ENCODE data around the gene ATG9A. TPM values are rescaled to one million over a fixed set of nuclear protein-coding genes. Genes with fewer than 3 reads are reported as not detected.

Gene ATG9A
- total RNA-seq, 1 donor = 38.4 TPM

- DNase-seq (ENCODE audit: low read depth) = no peak
- TF ChIP-seq, protein P1, sequence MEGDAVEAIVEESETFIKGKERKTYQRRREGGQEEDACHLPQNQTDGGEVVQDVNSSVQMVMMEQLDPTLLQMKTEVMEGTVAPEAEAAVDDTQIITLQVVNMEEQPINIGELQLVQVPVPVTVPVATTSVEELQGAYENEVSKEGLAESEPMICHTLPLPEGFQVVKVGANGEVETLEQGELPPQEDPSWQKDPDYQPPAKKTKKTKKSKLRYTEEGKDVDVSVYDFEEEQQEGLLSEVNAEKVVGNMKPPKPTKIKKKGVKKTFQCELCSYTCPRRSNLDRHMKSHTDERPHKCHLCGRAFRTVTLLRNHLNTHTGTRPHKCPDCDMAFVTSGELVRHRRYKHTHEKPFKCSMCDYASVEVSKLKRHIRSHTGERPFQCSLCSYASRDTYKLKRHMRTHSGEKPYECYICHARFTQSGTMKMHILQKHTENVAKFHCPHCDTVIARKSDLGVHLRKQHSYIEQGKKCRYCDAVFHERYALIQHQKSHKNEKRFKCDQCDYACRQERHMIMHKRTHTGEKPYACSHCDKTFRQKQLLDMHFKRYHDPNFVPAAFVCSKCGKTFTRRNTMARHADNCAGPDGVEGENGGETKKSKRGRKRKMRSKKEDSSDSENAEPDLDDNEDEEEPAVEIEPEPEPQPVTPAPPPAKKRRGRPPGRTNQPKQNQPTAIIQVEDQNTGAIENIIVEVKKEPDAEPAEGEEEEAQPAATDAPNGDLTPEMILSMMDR (IDR thresholded peaks at IDR 0.05; ENCODE audit: insufficient read depth, low read depth, low read length) = no peak
- peak overlapping the region; percentile 57 for H3K4me3 ChIP-seq (ENCODE audit: low read depth, low read length)
Observed at GRCh38 chr2:219252570-219252899, 23.1 kb upstream of the ATG9A start.

GRCh38 chr2:219252084-219252483 lies 22.6 kb upstream of the ATG9A start:
- no peak overlapping the region for H3K4me3 ChIP-seq (ENCODE audit: low read depth, low read length)
- no peak for DNase-seq (ENCODE audit: low read depth)

GRCh38 chr2:219251656-219252055 lies 22.2 kb upstream of the ATG9A start:
- TF ChIP-seq, protein P1 (IDR thresholded peaks at IDR 0.05; ENCODE audit: insufficient read depth, low read depth, low read length) = no peak
- no peak for DNase-seq (ENCODE audit: low read depth)

More at GRCh38 chr2:219252084-219252483, 22.6 kb upstream of the ATG9A start:
- TF ChIP-seq, protein P1 (IDR thresholded peaks at IDR 0.05; ENCODE audit: insufficient read depth, low read depth, low read length) = no peak

DNA sequence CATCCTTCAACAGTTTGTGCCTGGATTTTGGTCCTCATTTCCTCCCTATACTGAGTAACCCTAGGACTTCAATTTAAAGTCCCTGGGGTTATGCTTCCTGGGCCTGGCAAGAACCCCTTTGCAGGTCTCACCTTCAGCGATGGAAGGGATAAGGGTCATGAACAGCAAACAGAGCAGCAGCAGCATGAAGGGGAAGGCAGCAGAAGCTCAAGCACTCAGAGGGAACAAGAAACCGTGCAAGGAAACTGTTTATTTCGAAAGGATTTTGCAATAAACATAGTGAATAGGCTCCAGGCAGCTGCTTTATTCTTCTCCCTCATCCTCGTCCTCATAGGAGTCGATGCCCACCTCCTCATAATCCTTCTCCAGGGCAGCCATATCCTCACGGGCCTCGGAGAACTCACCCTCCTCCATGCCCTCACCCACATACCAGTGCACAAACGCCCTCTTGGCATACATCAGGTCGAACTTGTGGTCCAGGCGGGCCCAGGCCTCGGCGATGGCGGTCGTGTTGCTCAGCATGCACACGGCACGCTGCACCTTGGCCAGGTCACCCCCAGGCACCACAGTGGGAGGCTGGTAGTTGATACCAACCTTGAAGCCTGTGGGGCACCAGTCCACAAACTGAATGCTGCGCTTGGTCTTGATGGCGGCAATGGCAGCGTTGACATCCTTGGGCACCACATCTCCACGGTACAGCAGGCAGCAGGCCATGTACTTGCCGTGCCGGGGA lies 20.8 kb upstream of the ATG9A start:
- H3K4me3 ChIP-seq (ENCODE audit: low read depth, low read length) = no peak overlapping the region
- no peak for DNase-seq (ENCODE audit: low read depth)
- TF ChIP-seq, protein P1 (IDR thresholded peaks at IDR 0.05; ENCODE audit: insufficient read depth, low read depth, low read length) = no peak

More at GRCh38 chr2:219251656-219252055, 22.2 kb upstream of the ATG9A start:
- no peak overlapping the region for H3K4me3 ChIP-seq (ENCODE audit: low read depth, low read length)

DNA sequence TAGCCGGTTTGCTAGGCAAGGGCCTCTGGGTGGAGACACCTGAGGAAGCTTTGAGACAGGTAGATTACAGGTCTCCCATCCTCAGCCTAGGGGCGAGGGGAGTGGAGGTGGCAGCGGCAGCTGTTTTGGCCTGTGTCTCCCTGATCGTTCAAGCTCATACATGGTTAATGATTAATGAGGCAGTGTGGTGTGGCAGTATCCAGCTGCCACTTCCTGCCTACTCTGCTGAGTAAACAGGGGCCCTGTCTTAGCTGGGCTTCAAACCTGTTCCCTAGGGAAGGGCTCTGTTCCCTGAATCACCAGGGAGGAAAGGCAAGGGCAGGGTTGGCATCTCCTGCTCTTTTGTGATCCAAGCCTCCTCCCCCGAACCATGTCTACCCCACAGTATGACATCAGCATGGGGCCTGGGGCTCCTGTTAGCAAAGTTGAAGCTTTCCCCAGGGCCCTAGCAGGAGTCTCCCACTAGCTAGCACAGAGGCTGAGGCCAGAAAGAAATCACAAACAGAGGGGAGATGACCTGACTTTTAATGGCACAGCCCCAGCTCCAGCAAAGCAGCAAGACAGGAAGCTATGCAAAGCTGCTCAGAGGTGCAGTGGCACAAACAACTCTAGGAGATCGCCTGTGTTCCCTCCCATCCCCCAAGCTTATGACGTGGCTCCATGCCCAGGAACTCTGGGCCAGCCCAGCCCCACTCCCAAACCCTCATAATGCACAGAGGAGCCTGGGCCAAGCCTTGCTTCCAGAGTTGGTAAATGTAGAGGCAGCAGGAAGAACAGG lies 20.0 kb upstream of the ATG9A start:
- H3K4me3 ChIP-seq (ENCODE audit: low read depth, low read length) = no peak overlapping the region
- peak; percentile 84 for DNase-seq (ENCODE audit: low read depth)
- TF ChIP-seq, protein P1 (IDR thresholded peaks at IDR 0.05; ENCODE audit: insufficient read depth, low read depth, low read length) = no peak

DNA sequence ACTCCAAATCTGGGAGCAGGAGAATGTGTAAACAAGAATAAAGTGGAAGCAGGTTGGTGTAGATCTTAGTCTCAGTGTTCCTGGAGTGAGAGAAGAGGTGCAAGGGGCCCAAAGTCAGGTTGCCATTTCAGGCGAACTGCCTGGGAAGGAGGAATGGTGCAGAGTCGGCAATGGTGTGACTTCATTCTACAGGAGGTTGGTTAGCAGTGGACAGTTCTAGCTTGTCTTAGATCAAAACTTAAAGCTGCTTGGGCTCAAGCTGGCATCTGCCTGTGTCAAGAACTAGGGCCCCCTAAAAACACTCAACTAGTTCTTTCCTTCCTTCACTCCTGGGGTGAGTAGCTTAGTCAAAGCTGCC lies 19.4 kb upstream of the ATG9A start:
- no peak for DNase-seq (ENCODE audit: low read depth)
- H3K4me3 ChIP-seq (ENCODE audit: low read depth, low read length) = no peak overlapping the region
- TF ChIP-seq, protein P1 (IDR thresholded peaks at IDR 0.05; ENCODE audit: insufficient read depth, low read depth, low read length) = no peak

Data from fibroblast of villous mesenchyme (primary cell).